MG63 (cell line): ENCODE data around the gene AP2B1. TPM values are rescaled to one million over a fixed set of nuclear protein-coding genes. Genes with fewer than 3 reads are reported as not detected.

Source experiments
- DNase-seq: peaks from one replicate; pipeline ENCODE4 v3.0.0-alpha.2; 2020
- H3K27me3 ChIP-seq: fragments of 250-450 bp; sonication (Bioruptor Pico); 2 replicates; pipeline ENCODE4 v1.5.1; 2020; ENCODE audit warnings: mild to moderate bottlenecking, moderate library complexity
- H3K36me3 ChIP-seq: fragments of 250-450 bp; sonication (Bioruptor Pico); 2 replicates; pipeline ENCODE4 v1.5.1; 2020; ENCODE audit warnings: mild to moderate bottlenecking, moderate library complexity
- H3K4me3 ChIP-seq: fragments of 250-450 bp; sonication (Bioruptor Pico); 2 replicates; pipeline ENCODE4 v1.5.1; 2020; ENCODE audit warnings: mild to moderate bottlenecking, moderate library complexity
- H3K9me3 ChIP-seq: fragments of 250-450 bp; sonication (Bioruptor Pico); 2 replicates; pipeline ENCODE4 v1.5.1; 2020; ENCODE audit warnings: mild to moderate bottlenecking, moderate library complexity
- total RNA-seq: library from RNA; depleted of rRNA; stranded (reverse); fragments of >200 nt; shearing (Covaris generic); gene quantifications from 2 replicates; pipeline ENCODE4 v1.2.3, GENCODE V29; 2014; ENCODE audit warnings: low replicate concordance

Gene AP2B1
- total RNA-seq, 1 experiment from 2014 or later = 52.9 TPM

DNA sequence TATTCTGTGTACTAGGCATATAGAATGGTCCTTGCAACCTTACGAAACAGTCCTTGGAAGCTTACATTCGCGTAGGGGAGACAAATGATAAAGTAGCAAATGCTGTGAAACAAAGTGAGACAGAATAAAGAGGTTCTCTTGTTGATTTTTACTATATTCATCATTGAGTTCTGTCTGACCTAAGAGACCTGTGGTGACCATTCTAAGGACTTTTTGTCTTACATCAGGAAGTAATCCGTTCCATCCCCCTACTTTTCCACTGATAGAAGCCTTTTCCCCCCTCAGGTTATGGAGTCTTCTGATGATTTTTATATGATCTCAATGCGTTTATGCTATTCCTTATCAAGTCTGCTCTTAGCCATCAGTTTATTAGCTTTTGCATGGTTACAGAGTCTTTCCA is 77.6 kb downstream of the AP2B1 start:
- DNase-seq = no peak
- no peaks in the 10 kb centered on the region for H3K9me3 ChIP-seq
- no peaks in the 10 kb centered on the region; the same call in 1 of the 2 replicates for H3K27me3 ChIP-seq
- no peak overlapping the region for H3K4me3 ChIP-seq
- peaks cover 35% of the 10 kb centered on the region for H3K36me3 ChIP-seq

DNA sequence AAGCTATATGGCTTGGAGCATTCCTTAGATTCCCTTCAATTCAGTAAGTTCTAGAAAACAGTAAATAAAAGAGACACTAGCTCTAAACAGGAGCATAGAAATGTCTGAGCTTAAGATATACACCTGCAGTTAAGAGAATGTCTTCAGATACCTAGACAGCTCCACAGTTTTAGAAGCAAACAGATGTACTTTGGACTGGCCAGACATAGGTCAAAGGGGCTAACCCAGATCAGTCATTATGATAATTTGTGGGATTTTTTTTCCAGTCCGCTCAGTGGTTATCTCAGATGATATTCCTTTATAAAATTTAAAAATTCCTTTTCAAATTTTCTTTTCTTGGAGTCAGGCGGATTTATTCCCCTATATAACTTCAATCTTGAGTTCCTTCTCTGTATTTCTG is 78.5 kb downstream of the AP2B1 start:
- DNase-seq = no peak
- Histone ChIP-seq H3K36me3 (peaks cover 39% of the 10 kb centered on the region), H3K4me3 (no peak overlapping the region), H3K27me3 (no peaks in the 10 kb centered on the region; the same call in 1 of the 2 replicates), H3K9me3 (no peaks in the 10 kb centered on the region)

DNA sequence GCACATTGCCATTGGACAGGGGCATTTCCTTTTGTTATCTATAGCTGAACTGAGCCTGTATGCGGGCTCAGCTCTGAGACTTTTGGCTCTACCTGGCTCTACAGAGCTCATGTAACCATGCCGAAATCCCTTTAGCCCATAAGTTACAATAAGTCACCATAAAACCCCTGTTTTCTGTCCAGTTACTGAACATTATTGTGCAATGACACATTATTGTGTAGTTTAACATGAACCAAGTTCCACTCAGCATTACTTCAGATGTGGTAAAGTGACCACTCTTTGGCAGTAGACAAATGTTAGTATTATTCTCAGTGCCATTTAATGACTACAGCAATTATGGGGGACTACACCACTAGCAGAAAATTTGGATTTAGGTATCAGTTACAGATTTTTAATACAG is 78.9 kb downstream of the AP2B1 start:
- Histone ChIP-seq H3K9me3 (no peaks in the 10 kb centered on the region), H3K27me3 (no peaks in the 10 kb centered on the region; the same call in 1 of the 2 replicates), H3K4me3 (no peak overlapping the region), H3K36me3 (peaks cover 42% of the 10 kb centered on the region)
- no peak for DNase-seq

DNA sequence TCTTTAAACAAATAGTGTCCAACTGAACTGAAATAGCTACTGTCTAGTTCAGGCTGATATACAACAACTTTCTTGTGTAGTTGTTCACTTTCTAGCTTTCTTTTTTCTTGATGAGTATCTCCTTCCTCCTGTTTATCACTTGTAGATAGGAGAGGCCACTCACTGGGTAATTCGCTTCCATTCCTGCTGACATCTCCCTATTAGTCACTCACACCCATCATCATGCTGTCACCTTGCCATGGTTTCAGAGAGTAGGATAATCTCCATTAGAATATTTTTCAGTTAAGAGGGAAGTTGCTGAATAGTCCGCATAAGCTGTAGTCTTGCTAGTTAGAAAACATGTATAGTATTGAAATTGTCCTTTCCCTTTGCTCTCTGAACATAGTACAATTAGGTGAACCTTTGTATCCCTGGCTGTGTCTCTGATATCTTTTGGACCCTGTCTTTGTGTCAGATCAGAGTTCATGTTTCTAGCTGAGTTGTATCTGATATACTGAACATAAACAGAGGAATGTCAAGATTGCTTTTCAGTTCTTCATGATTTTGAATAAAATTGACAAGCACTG is 79.9 kb downstream of the AP2B1 start:
- Histone ChIP-seq H3K9me3 (no peaks in the 10 kb centered on the region), H3K36me3 (peaks cover 40% of the 10 kb centered on the region), H3K4me3 (no peak overlapping the region), H3K27me3 (no peaks in the 10 kb centered on the region; the same call in 1 of the 2 replicates)
- DNase-seq = peak; percentile 4

DNA sequence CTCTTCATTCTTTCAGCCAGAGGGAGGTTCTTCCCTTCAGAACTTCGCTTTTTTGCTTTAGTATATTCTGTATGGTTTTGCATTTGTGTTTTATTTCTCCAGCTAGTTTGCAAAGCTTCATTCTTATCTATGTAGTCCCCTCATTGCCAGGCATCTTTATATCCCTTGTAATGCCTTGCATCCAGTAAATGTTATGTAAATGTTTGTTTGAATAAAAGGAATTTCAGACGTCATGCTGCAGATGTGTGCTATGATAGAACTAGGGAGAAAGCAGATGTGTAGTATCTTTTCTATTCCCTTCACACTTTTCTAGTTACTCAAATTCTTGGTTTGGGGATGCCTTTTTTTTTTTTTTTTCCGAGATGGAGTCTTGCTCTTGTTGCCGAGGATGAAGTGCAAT is 81.7 kb downstream of the AP2B1 start:
- Histone ChIP-seq H3K36me3 (peaks cover 51% of the 10 kb centered on the region), H3K4me3 (no peak overlapping the region), H3K27me3 (no peaks in the 10 kb centered on the region; the same call in 1 of the 2 replicates), H3K9me3 (no peaks in the 10 kb centered on the region)
- no peak for DNase-seq

DNA sequence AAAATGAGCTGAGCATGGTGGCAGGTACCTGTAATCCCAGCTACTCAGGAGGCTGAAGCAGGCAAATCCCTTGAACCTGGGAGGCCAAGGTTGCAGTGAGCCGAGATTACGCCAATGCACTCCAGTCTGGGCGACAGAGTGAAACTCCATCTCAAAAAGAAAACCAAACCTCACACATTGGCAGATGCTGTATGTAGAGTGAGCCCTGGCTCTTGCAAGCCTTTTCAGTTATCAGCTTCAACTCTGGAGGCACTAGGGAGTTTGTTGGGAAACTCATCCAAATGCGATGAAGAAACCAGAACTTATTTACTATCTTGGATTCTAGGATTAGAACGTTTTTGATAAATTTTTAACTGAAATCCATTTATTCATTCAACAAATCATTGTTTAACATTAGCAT is 87.4 kb downstream of the AP2B1 start:
- Histone ChIP-seq H3K36me3 (peaks cover 72% of the 10 kb centered on the region), H3K27me3 (no peaks in the 10 kb centered on the region), H3K4me3 (no peak overlapping the region)

DNA sequence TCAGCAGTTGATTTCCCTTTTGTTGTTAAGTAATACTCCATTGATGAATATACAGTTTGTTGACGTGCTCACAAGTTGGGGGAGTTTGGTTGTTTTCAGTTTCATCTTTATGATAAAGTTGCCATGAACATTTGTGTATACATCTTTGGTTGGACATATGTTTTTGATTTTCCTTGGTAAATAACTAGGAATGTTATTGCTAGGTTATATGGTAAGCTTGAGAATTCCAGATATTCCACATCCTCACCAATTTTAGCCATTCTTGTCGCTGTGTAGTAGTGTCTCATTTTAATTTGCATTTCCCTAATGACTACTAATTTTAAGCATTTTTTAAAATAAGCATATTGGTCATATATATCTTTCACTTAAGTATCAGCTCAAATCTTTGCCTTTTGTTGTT is 89.3 kb downstream of the AP2B1 start:
- peaks cover 62% of the 10 kb centered on the region for H3K36me3 ChIP-seq

More for the DNA sequence above, 87.4 kb downstream of the AP2B1 start:
- no peaks in the 10 kb centered on the region for H3K9me3 ChIP-seq
- no peak for DNase-seq

DNA sequence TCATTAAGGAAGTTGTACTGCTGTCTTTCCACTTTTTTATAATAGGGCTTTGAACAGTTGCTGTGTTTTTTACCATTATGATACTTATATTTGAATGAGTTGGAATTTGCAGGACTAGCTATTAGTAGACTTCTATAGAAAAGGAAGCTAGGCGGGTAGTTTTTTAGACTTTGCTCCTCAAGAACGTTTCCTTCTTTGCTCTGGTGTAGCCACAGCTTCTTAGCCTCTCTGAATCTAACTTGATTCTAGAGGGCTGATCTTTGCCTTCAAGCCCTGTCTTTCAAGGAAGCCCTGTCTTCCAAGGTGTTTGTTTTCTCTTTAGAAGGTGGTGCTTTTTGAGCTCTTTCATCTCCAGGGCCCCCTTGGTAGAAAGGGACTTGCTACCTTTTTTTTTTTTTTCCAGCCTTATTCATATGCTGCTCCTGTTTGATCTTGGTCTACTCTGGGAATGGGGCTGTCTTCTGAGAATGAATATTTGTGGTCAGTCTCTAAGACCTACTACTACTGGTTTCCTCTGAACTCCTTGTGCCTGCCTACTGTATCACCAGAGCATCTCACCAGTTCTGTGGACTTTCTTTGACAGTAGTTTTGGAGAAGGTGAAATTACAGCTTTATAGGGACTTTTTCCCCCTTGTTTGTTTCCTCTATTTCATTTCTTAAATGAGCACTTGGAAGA is 92.0 kb downstream of the AP2B1 start:
- no peaks in the 10 kb centered on the region for H3K9me3 ChIP-seq
- H3K4me3 ChIP-seq = no peak overlapping the region
- no peak for DNase-seq
- peaks cover 63% of the 10 kb centered on the region for H3K36me3 ChIP-seq
- no peaks in the 10 kb centered on the region for H3K27me3 ChIP-seq

More for the DNA sequence above, 89.3 kb downstream of the AP2B1 start:
- DNase-seq = no peak
- Histone ChIP-seq H3K27me3 (no peaks in the 10 kb centered on the region), H3K9me3 (no peaks in the 10 kb centered on the region), H3K4me3 (no peak overlapping the region)

DNA sequence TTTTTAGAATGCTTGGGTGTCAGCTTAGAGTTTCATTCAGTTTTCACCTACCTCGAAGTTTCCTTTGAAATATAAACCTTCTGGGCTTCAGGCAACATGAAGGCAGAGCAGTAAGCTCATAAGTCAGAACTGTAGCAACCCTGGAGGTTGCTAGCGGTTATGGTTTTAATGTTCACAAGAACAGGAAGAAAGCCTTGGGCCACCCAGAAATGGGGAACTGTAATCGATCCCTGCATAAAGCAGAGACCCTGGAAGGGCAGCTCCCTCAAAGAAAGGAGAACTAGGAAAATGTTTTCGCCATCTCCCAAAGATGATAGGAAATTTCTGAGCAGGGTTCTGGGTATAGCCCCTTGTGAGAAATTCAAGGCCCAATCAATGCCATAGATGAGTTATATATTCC is 96.5 kb downstream of the AP2B1 start:
- Histone ChIP-seq H3K9me3 (no peaks in the 10 kb centered on the region), H3K36me3 (peaks cover 50% of the 10 kb centered on the region), H3K4me3 (no peak overlapping the region), H3K27me3 (no peaks in the 10 kb centered on the region)
- no peak for DNase-seq

DNA sequence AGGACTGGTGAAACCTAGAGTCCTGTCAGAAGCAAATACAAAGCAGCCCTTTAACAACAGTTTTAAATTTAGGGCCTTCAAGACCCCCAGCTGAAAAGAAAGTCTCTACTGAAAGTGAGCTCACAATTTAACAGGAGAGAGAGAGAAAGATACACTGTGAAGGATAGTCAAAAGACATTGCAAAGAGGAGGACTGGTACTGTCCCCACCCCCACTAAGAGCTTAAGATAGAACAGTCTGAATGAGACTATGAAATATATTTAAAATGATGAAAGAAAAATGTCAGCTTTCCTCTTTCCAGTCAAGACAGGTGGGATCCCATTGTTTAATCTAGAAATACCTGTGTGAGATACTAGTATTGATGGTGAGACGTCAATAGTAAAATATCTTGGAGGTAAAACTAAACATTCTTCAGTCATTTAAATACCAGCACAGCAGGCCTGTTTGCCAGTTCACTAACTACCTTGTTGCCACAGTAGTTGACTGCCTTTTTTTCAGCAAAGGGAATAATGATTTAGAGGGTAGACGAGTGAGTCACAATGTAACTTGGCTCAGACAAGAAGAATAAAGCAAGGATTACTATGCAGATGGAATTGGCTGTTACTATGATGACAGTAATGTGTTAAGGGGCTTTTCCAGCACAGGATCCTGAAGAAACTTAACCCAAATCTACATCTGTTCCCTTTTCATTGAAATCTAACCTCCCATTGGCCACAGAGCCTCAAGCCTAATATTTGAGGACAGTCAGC is 97.1 kb downstream of the AP2B1 start:
- Histone ChIP-seq H3K36me3 (peaks cover 49% of the 10 kb centered on the region), H3K4me3 (no peak overlapping the region), H3K9me3 (no peaks in the 10 kb centered on the region), H3K27me3 (no peaks in the 10 kb centered on the region)
- DNase-seq = no peak

DNA sequence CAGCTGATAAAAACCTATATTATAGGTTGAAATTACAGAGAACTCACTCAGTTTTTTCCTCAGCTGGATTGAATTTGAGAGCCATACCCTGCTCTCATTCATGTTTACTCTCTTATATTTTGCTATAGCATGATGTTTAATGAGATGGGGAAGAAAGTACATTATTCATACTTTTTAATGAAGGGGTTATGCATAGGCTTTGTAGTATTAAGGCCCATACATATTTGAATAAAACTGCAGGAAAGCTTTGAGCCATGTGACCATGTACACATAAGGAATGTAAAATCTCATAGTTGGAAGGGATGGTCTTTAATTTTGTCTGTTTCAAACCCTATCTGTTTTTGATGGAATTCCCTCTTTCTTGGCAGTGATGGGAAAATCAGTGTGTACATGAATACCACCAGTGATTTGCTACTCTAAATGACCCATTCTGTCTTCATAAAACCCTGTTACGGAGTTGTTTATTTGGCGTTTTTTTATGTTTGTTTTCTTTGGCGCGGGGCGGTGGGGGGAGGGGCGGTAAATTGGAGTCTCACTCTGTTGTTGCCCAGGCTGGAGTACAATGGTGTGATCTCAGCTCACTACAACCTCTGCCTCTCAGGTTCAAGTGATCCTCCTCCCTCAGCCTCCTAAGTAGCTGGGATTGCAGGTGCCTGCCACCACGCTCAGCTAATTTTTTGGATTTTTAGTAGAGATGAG is 105.5 kb downstream of the AP2B1 start:
- H3K36me3 ChIP-seq = peaks cover 40% of the 10 kb centered on the region
- no peak for DNase-seq

DNA sequence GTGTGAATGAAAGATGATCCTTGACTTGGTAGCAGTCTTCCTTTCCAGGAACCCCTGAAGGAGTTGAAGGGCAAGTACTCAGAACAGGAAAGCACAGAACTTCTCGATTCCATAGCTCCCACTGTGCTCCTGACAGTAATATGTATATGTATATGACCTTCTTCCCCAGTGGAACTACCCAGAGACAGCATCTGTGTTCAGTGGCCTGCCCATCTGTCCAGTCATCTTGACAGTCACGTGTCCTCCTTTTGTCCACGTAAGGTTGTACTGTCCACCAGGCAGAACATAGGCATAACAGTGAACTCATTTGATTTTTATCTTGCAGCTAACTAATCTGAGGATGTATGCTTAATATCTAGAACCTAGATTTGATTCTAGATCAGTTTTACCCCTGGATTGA is 106.5 kb downstream of the AP2B1 start:
- no peak for DNase-seq
- Histone ChIP-seq H3K9me3 (no peaks in the 10 kb centered on the region), H3K4me3 (no peak overlapping the region), H3K27me3 (no peaks in the 10 kb centered on the region), H3K36me3 (peaks cover 43% of the 10 kb centered on the region)

More for the DNA sequence above, 105.5 kb downstream of the AP2B1 start:
- Histone ChIP-seq H3K27me3 (no peaks in the 10 kb centered on the region), H3K4me3 (no peak overlapping the region), H3K9me3 (no peaks in the 10 kb centered on the region)

DNA sequence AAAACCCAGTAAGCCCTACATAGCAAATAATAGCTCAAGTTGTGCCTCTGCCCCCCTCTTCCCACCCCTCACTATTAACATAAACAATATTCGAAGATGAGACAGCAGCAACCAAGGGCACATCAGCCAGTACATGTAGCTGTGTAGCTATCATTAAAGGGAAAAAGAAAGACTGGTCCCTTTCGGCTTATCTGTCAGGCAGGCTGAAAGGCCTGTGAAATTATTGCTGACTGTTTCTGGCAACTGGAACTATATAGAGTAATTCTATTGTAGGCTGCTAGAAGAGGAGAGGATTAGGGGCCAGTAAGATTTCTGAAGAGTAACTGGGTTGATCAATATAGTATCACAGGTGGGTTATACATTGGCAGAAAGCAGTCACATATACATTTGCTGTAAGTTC is 107.8 kb downstream of the AP2B1 start:
- DNase-seq = no peak
- no peak overlapping the region for H3K4me3 ChIP-seq
- no peaks in the 10 kb centered on the region for H3K27me3 ChIP-seq
- no peaks in the 10 kb centered on the region for H3K9me3 ChIP-seq
- H3K36me3 ChIP-seq = peaks cover 37% of the 10 kb centered on the region

DNA sequence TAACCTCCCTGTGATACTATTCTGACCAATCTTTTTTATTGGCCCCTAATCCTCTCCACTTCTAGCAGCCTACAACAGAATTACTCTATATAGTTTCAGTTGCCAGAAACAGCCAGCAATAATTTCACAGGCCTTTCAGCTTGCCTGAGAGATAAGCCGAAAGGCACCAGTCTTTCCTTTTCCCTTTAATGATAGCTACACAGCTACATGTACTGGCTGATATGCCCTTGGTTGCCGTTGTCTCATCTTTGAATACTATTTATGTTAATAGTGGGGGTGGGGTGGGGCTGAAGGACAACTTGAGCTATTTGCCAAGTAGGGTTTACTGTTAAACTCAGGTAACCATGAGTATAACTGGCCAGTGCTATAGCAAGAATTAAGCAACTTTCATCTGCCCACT is 108.5 kb downstream of the AP2B1 start:
- Histone ChIP-seq H3K27me3 (no peaks in the 10 kb centered on the region), H3K4me3 (no peak overlapping the region), H3K9me3 (no peaks in the 10 kb centered on the region), H3K36me3 (peaks cover 30% of the 10 kb centered on the region)
- no peak for DNase-seq

DNA sequence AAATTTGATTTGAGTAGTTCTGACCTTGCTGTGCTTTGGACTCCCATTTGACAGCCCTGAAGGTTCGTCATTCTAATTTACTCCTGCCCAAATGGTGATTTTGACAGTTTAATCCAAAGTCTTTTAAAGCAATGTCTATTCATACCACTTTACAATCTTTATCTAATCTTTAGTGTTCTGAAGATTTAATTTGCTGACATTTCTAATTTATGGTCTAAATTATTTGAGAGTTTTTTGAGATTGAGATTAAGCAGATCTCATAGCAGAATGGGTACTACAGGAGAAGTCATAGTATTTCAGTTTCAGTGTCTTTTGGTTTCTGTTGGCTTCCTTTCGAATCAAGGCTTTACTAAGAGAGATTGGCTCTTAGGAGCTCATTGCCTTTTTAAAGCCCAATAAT is 111.7 kb downstream of the AP2B1 start:
- no peaks in the 10 kb centered on the region for H3K9me3 ChIP-seq
- H3K36me3 ChIP-seq = peaks cover 29% of the 10 kb centered on the region
- H3K4me3 ChIP-seq = no peak overlapping the region
- no peak for DNase-seq
- no peaks in the 10 kb centered on the region for H3K27me3 ChIP-seq

DNA sequence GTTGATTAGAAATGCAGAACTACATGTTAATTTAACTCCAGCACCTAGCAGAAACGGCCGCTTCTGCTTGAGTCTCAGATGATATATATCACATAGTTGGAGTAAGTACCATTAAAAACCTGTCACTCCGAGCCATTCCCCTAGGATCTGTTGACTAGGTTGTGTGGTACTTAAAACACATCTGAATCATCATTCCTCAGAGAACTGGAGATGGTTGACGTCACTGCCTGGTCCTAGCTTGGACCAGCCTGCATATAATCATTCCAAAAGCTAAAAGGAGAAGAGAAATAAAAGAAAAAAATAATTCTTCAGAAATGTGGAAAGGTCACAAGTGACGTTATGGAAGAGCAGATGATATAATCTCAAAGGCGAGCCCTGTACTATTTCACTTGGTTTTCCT is 113.0 kb downstream of the AP2B1 start:
- no peak for DNase-seq
- Histone ChIP-seq H3K36me3 (peaks cover 20% of the 10 kb centered on the region), H3K4me3 (no peak overlapping the region), H3K27me3 (no peaks in the 10 kb centered on the region), H3K9me3 (no peaks in the 10 kb centered on the region)

DNA sequence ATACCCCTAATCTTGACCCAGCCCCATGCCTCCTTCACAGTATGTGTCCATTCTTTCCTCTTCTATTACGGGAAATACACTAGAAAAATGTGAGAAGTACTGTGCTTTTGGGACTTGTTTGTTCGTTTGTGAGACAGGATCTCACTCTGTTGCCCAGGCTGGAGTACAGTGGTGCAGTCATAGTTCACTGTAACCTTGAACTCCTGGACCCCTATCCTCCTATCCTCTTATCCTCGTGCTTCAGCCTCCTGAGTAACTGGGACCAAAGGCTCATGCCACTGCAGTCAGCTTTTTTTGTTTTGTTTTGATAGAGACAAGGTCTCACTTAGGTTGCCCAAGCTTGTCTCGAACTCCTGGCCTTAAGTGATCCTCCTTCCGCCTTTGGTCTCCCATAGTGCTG is 114.4 kb downstream of the AP2B1 start:
- DNase-seq = no peak
- Histone ChIP-seq H3K27me3 (no peaks in the 10 kb centered on the region), H3K9me3 (no peaks in the 10 kb centered on the region), H3K4me3 (no peak overlapping the region), H3K36me3 (peaks cover 13% of the 10 kb centered on the region)
